SU-DHL-6 (cell line): ENCODE results near the gene INSM2.

Source experiments
- H2AFZ ChIP-seq: fragments of 200-600 bp; sonication (generic); 2 replicates; pipeline ENCODE4 v1.6.1; 2014; ENCODE audit warnings: low read depth, mild to moderate bottlenecking, moderate library complexity, mixed read lengths, antibody characterized with exemption, low read length; ENCODE audit not compliant: severe bottlenecking
- H3F3A ChIP-seq: fragments of 200-600 bp; shearing (Covaris generic); 2 replicates; pipeline ENCODE4 v1.6.0; 2016; ENCODE audit warnings: antibody characterized with exemption, mild to moderate bottlenecking; ENCODE audit not compliant: insufficient read depth
- H3K27ac ChIP-seq: fragments of 200-600 bp; sonication (generic); 2 replicates; pipeline ENCODE4 v1.5.1; 2016; ENCODE audit warnings: low read depth, mild to moderate bottlenecking, low read length, moderate library complexity, mixed read lengths
- H3K27me3 ChIP-seq: fragments of 200-600 bp; sonication (generic), shearing (Covaris generic); 2 replicates; pipeline ENCODE4 v1.6.0; 2014; ENCODE audit warnings: mild to moderate bottlenecking, low read length
- H3K36me3 ChIP-seq: fragments of 200-600 bp; sonication (generic); 2 replicates; pipeline ENCODE4 v1.6.1; 2014; ENCODE audit warnings: mild to moderate bottlenecking, low read length, mixed read lengths
- H3K4me2 ChIP-seq: fragments of 300-600, 200-600 bp; shearing (Covaris generic), sonication (generic); 2 replicates; pipeline ENCODE4 v1.6.0; 2014; ENCODE audit warnings: low read length, low read depth, mild to moderate bottlenecking; ENCODE audit not compliant: poor library complexity, severe bottlenecking
- H3K4me3 ChIP-seq: fragments of 200-600 bp; sonication (generic); 2 replicates; pipeline ENCODE4 v1.5.1; 2014; ENCODE audit warnings: antibody characterized with exemption, low read length, mild to moderate bottlenecking, mixed read lengths; ENCODE audit not compliant: insufficient read depth, poor library complexity, severe bottlenecking
- H3K79me2 ChIP-seq: fragments of 200-600 bp; sonication (generic); 2 replicates; pipeline ENCODE4 v1.6.1; 2014; ENCODE audit warnings: mild to moderate bottlenecking, low read length, moderate library complexity; ENCODE audit not compliant: insufficient read depth
- H3K9ac ChIP-seq: fragments of 200-600 bp; sonication (generic); 2 replicates; pipeline ENCODE4 v1.7.0; 2014; ENCODE audit warnings: mild to moderate bottlenecking, low read length
- H3K9me2 ChIP-seq: fragments of 200-600 bp; sonication (generic); replicated peaks from 2 replicates; pipeline ENCODE4 v1.6.1; 2014; ENCODE audit warnings: low read length; ENCODE audit not compliant: insufficient read depth
- H3K9me3 ChIP-seq: fragments of 200-600 bp; sonication (generic); 2 replicates; pipeline ENCODE4 v1.6.1; 2014; ENCODE audit warnings: low read length, mixed read lengths; ENCODE audit not compliant: insufficient read depth
- H4K20me1 ChIP-seq: fragments of 200-600 bp; sonication (generic); 2 replicates; pipeline ENCODE4 v1.6.1; 2014; ENCODE audit warnings: low read depth, mild to moderate bottlenecking, antibody characterized with exemption, low read length, moderate library complexity, mixed read lengths
- EZH2phosphoT487 ChIP-seq: fragments of 200-600 bp; sonication (generic), shearing (Covaris generic); conservative IDR thresholded peaks from 2 replicates; pipeline ENCODE4 v1.6.1; 2018; ENCODE audit warnings: mild to moderate bottlenecking, antibody characterized with exemption, low read length, moderate library complexity, mixed read lengths
- TF ChIP-seq, protein P1 (sequence below): fragments of 200-600 bp; sonication (generic); IDR thresholded peaks from one replicate; pipeline ENCODE4 v1.5.1; 2017; ENCODE audit warnings: antibody characterized with exemption, mild to moderate bottlenecking, low read length, moderate library complexity; ENCODE audit not compliant: insufficient read depth, poor library complexity, severe bottlenecking

Gene INSM2

GRCh38 chr14:35556548-35556947 lies 22.6 kb downstream of the INSM2 start:
- Histone ChIP-seq H3K4me2 (no peak overlapping the region), H3K9me3 (no peaks in the 10 kb centered on the region), H3K79me2 (no peaks in the 10 kb centered on the region), H3F3A (no peaks in the 10 kb centered on the region), H2AFZ (no peak overlapping the region), H3K4me3 (no peak overlapping the region), H4K20me1 (no peaks in the 10 kb centered on the region), H3K9ac (no peak overlapping the region), H3K27me3 (no peaks in the 10 kb centered on the region), H3K9me2 (no peaks in the 10 kb centered on the region), H3K27ac (no peak overlapping the region), H3K36me3 (no peaks in the 10 kb centered on the region)
- TF ChIP-seq, protein P1, sequence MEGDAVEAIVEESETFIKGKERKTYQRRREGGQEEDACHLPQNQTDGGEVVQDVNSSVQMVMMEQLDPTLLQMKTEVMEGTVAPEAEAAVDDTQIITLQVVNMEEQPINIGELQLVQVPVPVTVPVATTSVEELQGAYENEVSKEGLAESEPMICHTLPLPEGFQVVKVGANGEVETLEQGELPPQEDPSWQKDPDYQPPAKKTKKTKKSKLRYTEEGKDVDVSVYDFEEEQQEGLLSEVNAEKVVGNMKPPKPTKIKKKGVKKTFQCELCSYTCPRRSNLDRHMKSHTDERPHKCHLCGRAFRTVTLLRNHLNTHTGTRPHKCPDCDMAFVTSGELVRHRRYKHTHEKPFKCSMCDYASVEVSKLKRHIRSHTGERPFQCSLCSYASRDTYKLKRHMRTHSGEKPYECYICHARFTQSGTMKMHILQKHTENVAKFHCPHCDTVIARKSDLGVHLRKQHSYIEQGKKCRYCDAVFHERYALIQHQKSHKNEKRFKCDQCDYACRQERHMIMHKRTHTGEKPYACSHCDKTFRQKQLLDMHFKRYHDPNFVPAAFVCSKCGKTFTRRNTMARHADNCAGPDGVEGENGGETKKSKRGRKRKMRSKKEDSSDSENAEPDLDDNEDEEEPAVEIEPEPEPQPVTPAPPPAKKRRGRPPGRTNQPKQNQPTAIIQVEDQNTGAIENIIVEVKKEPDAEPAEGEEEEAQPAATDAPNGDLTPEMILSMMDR, result no peak
- TF ChIP-seq EZH2phosphoT487, result no peak

DNA sequence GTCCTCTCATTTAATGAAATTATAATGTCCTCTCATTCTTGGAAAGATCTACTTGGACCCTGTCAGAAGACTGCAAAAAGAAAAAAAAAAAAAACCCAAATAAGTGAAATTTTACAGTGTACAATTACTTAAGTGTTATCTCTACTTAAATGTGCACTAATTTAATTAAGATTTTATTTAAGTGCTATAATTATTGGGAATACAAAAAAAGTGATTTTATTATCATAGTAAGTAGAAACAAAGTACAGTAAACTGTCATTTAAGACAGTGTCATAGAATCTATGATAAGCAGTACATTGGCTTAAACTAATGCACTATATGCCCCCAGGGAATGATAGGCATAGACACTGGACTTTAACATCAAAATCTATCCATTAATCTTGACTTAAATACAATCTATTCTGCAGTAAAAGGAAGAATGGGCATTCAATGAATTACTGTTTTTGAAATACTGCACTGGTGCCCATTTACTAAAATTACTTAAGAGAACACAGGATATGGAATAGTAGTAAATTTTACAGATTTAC lies 23.3 kb downstream of the INSM2 start:
- Histone ChIP-seq H3K9me2 (no peaks in the 10 kb centered on the region), H3K27ac (no peak overlapping the region), H2AFZ (no peak overlapping the region), H3K4me2 (no peak overlapping the region), H3K9me3 (no peaks in the 10 kb centered on the region), H3K9ac (no peak overlapping the region), H3K79me2 (no peaks in the 10 kb centered on the region), H3K27me3 (no peaks in the 10 kb centered on the region), H3F3A (no peaks in the 10 kb centered on the region), H4K20me1 (no peaks in the 10 kb centered on the region), H3K4me3 (no peak overlapping the region), H3K36me3 (no peaks in the 10 kb centered on the region)
- TF ChIP-seq, protein P1, result no peak
- no peak for TF ChIP-seq EZH2phosphoT487

DNA sequence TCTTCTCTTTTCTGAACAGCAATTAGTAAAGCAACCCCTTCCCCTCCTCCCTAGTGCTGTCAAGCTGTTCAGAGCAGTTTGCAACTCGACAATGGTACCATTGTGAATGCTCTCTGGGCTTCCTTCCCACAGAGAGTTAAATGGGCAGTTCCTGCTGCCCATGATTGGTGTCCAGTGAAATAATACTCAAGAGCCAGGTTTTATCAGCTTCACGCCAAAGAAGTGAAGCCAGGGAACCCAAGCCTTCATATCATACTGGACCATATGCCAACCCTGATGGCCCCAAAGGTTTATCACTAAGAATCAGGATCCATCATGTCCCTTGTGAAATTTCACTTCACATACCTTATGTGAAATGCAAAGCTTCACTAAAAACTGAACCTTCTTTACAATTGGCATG lies 24.7 kb downstream of the INSM2 start:
- Histone ChIP-seq H3K27ac (no peak overlapping the region), H3K9me3 (no peaks in the 10 kb centered on the region), H4K20me1 (no peaks in the 10 kb centered on the region), H3K36me3 (no peaks in the 10 kb centered on the region), H3K4me3 (no peak overlapping the region), H3K9ac (no peak overlapping the region), H3K9me2 (no peaks in the 10 kb centered on the region), H2AFZ (no peak overlapping the region), H3K79me2 (no peaks in the 10 kb centered on the region), H3K4me2 (no peak overlapping the region), H3K27me3 (no peaks in the 10 kb centered on the region), H3F3A (no peaks in the 10 kb centered on the region)
- no peak for TF ChIP-seq EZH2phosphoT487
- TF ChIP-seq, protein P1, result no peak
